NCI-H524 treated with DMSO at 0.1 percent for 48 hours (cell line): Measurements from ENCODE around the gene PDE4D.

Source experiments
- DNase-seq: peaks from one replicate; lab custom pipeline; 2025; lab: John Stamatoyannopoulos, UW

PDE4D gene

DNA sequence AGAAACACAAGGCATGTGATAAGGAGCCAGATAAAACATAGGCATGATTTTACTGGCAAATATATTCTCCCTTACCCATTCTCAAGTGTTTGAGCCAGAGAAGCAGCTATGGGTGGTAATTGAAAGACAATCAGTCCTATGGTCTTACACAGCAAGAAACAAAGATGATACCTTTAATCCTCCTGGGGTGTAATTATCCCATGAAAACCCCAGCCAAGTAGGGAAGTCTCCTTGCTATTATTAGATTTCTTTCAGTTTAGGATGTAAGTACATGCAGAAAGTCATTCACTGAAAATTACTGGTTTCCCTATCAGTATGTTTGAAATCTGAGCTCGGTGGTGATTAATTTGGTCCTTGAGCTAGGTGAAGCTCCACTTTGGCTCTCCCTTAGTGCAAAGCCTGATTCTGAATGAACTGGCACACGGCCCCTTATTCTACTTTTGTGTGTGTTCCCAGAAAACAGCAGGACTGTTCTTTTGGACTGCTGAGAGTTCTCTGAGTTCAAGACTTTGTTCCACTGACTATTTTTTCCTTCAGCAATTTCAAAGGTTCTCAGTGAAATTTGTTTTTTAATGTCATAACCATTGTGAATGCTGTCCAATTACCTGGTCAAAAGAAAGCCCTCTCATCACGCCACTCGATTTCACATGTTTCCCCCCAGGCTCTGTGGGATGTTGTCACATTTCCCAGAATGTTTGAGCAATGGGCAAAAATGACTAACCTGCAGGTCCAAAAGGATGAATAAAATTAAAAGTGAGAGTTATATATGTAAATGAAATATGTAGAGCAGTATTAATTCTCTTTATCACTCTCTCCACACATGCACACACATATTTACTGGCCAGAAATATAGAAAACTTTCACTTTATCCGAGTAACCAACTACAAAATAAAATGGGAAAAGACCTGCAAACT lies 967.6 kb downstream of the PDE4D start:
- DNase-seq = peak; percentile 63

- no peak for DNase-seq
Measured at GRCh38 chr5:58924306-58924705, 969.2 kb downstream of the PDE4D start.

GRCh38 chr5:58923355-58923754 lies 970.2 kb downstream of the PDE4D start:
- no peak for DNase-seq

GRCh38 chr5:58922461-58923171 lies 970.9 kb downstream of the PDE4D start:
- DNase-seq = no peak

- no peak for DNase-seq
Measured at GRCh38 chr5:58921159-58921558, 972.4 kb downstream of the PDE4D start.

DNA sequence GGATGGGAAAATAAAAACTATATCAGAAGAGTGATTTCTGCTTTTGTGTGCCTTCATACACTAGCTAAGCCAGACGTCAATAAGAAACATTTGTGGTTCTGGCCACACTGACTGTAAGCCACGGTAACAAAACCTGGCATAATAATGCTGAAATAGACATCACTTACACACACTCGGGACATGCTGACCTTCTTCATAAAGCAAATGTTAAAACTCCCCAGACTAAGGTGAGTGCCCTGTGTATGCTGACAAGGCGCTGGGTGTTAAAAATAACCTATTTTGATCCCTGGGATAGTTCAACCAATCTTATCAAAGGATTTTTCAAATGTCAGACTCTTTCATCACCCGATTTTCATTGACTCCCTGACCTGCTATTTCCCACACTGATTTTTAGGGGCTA lies 973.7 kb downstream of the PDE4D start:
- DNase-seq = no peak
